ENCODE measurements around the gene UBALD2.
"Not testable (repeated sequence)": the region's sequence is repeated elsewhere in the genome, so short reads cannot be mapped to it uniquely, and the experiment has no call there.

UBALD2 gene

GRCh38 chr17:76278268-76278908 lies 13.2 kb downstream of the UBALD2 start:
- no peak for DNase-seq

GRCh38 chr17:76278952-76279741 lies 14.0 kb downstream of the UBALD2 start:
- peak; percentile 80 for DNase-seq

GRCh38 chr17:76279742-76280287 lies 14.7 kb downstream of the UBALD2 start:
- no peak for DNase-seq

GRCh38 chr17:76280650-76281049 lies 15.5 kb downstream of the UBALD2 start:
- no peak for DNase-seq

GRCh38 chr17:76281573-76282371 lies 16.6 kb downstream of the UBALD2 start:
- no peak for DNase-seq

- no peak for DNase-seq
Observed at GRCh38 chr17:76292567-76292966, 27.4 kb downstream of the UBALD2 start.

GRCh38 chr17:76293106-76293505 lies 28.0 kb downstream of the UBALD2 start:
- no peak for DNase-seq

- no peak for DNase-seq
Observed at GRCh38 chr17:76296186-76296585, 31.0 kb downstream of the UBALD2 start.

DNA sequence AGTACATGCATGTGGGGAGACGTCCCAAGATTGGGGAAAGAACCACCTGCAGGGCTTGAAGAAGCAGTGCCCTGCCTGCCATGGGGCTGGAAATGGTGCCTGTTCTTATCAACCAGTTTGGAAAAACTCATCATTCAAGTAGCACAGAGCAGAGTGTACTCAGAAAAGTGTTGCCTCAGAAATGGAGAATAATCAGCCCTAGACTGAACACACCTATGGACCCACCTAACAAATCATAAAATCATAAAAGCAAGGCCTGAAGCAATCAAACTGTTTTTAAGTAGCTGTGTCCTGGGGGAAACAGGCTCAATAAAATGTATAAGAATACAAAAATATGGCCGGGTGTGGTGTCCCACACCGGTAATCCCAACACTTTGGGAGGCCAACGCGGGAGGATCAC lies 31.7 kb downstream of the UBALD2 start:
- DNase-seq = no peak

DNA sequence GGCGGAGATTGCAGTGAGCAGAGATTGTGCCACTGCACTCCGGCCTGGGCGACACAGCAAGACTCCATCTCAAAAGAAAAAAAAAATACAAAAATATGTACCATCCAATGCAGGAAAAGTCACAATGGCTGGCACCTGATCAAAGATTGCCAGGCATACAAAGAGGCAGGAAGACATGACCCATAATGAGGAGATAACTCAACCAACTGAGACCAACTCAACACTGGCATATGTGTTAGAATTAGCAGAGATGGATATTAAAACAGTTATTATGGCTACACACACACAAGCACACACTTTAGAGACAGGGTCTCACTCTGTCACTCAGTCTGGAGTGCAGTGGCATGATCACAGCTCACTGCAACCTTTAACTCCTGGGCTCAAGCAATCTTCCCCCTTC lies 32.3 kb downstream of the UBALD2 start:
- no peak for DNase-seq

GRCh38 chr17:76304226-76305134 lies 39.3 kb downstream of the UBALD2 start:
- no peak for DNase-seq

DNA sequence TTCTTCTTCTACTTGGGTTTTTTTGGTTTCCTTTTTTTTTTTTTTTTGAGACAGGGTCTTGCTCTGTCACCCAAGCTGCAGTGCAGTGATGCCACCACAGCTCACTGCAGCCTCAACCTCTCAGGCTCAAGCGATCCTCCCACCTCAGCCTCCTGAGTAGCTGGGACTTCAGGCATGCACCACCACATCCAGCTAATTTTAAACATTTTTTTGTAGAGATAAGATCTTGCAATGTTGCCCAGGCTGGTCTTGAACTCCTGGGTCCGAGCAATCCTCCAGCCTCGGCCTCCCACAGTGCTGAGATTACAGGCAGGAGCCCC lies 39.9 kb downstream of the UBALD2 start:
- not testable (repeated sequence) for DNase-seq

- no peak for DNase-seq
Observed at GRCh38 chr17:76307299-76307965, 42.3 kb downstream of the UBALD2 start.

DNA sequence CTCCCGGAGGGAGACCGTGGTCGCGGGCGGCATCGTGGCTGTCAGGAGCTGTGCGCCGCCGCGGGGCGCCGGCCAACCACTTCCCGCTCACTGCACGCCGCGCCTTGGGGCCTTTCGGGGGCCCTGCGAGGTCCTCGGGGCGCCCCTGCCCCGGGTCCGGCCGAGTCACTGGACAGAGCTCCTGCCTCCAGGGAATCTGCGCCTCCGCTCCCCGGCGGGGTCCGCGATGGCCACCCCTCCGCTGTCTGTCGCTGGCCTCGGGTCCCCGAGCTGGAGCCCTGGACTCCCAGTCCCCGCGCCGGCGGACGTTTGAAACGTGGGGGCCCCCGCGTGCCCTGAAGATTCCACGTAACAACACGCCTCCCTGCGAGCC lies 42.8 kb downstream of the UBALD2 start, which contains the start of gene QRICH2:
QRICH2 (minus strand) TSS at position 311 of the 373 bp plus-strand sequence; CDS start at position 33, 278 bp downstream.
- no peak for DNase-seq

DNA sequence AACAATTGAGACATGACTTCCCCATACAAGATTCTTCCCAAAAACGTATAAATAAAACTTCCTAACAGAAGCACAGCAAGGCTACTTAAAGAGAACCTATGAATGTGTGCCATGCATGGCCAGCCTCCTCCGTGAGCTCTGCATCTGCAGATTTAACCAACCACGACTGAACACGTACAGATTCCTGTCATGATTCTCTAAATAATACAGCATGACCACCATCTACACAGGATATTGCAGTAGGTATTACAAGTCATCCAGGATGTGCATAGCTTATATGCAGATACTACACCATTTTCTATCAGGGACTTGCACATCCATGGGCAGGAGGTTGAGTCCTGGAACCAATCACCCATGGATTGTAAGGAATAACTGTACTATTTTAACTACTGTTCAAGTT lies 44.3 kb downstream of the UBALD2 start:
- no peak for DNase-seq

- DNase-seq = no peak
Observed at GRCh38 chr17:76312735-76313134, 47.6 kb downstream of the UBALD2 start.

GRCh38 chr17:76314392-76315227 lies 49.5 kb downstream of the UBALD2 start:
- DNase-seq = no peak

DNA sequence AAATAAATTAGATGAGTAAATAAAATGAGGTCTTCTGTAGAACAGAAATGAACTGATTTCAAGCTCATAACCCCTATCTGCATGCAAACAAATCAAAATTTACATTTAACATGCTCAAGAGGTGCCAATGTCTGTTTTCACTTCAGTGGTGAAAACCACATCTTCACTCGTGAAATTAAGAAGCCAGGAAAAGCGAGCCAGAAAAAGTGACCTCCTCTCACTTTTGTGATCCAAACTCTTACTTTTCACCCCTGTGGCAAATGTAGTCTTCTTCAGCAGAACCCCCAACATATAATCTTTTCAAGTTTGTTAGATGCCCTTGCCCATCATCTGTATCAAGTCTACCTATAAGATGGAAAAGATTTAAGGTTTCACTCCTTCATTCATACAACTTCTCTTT lies 52.4 kb downstream of the UBALD2 start:
- no peak for DNase-seq

DNA sequence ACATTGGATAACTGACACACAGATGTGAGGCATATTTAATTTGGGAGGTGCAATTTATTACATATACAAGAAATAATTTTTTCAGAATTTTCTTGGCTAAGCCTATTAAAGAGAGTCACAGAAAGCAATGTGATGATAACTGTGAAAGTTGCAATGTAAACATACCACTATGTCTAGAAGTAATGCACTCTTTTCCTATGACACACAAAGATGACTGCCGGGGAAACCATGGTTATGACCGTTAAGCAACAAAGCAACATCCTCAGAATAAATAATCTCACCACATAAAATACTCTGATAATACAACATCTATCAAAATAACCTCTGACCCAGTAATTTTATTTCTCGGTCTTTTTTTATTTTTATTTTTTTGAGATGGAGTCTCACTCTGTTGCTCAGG lies 53.4 kb downstream of the UBALD2 start:
- no peak for DNase-seq

Measured in NCI-H1694 (cell line).